ENCODE results near the gene AIG1. TPM values are rescaled to one million over a fixed set of nuclear protein-coding genes. Genes with fewer than 3 reads are reported as not detected.
A peak's percentile ranks its signal among the peaks of the same experiment; 100 is the strongest.

The AIG1 gene
- total RNA-seq, 2 donors from 2014 or later: 32.9 to 53.6 TPM

DNA sequence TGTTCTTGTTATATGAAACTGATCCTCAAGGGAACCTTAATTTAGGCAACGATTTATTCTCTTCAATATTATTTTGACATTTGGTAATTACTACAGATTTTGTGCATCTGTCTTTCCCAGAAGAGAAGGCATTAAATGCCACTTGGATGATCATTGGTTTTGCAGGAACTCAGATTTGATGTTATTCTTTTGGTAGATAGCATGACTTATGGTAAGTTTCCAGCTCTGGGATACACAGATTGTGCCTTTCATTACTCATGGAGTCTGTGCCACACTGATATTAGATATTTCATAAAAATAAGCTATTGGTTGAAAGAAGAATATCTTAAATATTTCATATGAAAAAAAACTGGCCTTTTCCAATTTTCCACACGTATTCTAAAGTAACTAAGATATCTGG lies 120.1 kb downstream of the AIG1 start:
- H3K27me3 ChIP-seq (replicated peaks; ENCODE audit: insufficient read depth): no peaks in the 10 kb centered on the region
- no peak for ATAC-seq (ENCODE audit: insufficient number of reproducible peaks, low FRiP score, low read depth)
- H3K9me3 ChIP-seq: no peaks in the 10 kb centered on the region
- peak overlapping the region; percentile 48 for H3K4me3 ChIP-seq
- H3K27ac ChIP-seq: peak overlapping the region in 1 of 2 donors; percentile 41
- TF ChIP-seq, protein P1, sequence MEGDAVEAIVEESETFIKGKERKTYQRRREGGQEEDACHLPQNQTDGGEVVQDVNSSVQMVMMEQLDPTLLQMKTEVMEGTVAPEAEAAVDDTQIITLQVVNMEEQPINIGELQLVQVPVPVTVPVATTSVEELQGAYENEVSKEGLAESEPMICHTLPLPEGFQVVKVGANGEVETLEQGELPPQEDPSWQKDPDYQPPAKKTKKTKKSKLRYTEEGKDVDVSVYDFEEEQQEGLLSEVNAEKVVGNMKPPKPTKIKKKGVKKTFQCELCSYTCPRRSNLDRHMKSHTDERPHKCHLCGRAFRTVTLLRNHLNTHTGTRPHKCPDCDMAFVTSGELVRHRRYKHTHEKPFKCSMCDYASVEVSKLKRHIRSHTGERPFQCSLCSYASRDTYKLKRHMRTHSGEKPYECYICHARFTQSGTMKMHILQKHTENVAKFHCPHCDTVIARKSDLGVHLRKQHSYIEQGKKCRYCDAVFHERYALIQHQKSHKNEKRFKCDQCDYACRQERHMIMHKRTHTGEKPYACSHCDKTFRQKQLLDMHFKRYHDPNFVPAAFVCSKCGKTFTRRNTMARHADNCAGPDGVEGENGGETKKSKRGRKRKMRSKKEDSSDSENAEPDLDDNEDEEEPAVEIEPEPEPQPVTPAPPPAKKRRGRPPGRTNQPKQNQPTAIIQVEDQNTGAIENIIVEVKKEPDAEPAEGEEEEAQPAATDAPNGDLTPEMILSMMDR (IDR thresholded peaks at IDR 0.05): no peak
- peaks cover 9 to 20% of the 10 kb centered on the region in 2 donors for H3K4me1 ChIP-seq (ENCODE audit: control insufficient read depth in 1 of 2, low read depth in 2 of 2)
- no peaks in the 10 kb centered on the region for H3K36me3 ChIP-seq
- DNase-seq (ENCODE audit: low spot score): no peak

DNA sequence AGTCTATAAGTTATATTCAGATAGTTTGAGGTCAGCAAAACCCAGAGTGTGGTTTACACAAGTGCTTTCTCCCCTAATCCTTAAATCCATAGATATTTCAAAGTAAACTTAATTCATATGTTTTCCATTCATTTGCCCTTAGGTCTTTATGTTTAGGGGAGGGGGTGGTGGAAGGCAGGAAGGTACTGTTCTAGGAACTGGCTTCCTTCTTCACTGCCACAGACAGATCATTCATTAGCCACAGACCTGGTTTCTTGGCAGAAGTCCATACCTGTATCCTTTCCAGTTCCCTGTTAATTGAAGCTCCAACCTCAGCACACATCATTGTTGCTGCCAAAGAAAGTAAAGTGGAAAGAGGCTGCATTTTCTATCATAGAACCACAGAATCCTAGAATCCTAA lies 123.0 kb downstream of the AIG1 start:
- TF ChIP-seq, protein P1 (IDR thresholded peaks at IDR 0.05): no peak
- ATAC-seq (ENCODE audit: insufficient number of reproducible peaks, low FRiP score, low read depth) (no peak), DNase-seq (ENCODE audit: low spot score) (no peak)
- Histone ChIP-seq H3K4me1 (ENCODE audit: control insufficient read depth in 1 of 2, low read depth in 2 of 2) (peaks cover 9 to 31% of the 10 kb centered on the region in 2 donors), H3K27me3 (replicated peaks; ENCODE audit: insufficient read depth) (no peaks in the 10 kb centered on the region), H3K9me3 (no peaks in the 10 kb centered on the region), H3K27ac (no peak overlapping the region), H3K4me3 (no peak overlapping the region), H3K36me3 (no peaks in the 10 kb centered on the region)

DNA sequence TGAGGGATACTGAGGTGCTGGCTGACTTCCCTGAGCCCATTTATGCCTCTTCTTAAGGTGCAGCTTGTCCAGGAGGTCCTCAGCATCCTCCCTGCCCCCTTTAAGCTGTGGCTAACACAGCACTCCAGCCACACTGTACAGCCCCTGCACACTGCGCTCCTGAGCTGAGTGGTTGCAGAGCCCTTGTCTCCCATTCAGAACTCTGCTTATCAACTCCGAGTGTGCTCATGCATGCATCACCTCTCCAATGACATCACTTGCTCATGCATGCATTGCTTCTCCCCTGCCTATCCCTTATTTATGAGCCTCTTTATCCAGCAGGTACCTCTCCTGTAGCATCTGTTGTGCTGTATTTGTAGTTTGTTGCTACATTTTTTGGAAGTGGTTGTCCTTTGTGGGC lies 124.6 kb downstream of the AIG1 start:
- Histone ChIP-seq H3K27me3 (replicated peaks; ENCODE audit: insufficient read depth) (no peaks in the 10 kb centered on the region), H3K36me3 (no peaks in the 10 kb centered on the region), H3K4me3 (no peak overlapping the region), H3K9me3 (no peaks in the 10 kb centered on the region), H3K4me1 (ENCODE audit: control insufficient read depth in 1 of 2, low read depth in 2 of 2) (peaks cover 9 to 26% of the 10 kb centered on the region in 2 donors), H3K27ac (no peak overlapping the region)
- no peak for DNase-seq (ENCODE audit: low spot score)
- no peak for ATAC-seq (ENCODE audit: insufficient number of reproducible peaks, low FRiP score, low read depth)
- TF ChIP-seq, protein P1 (IDR thresholded peaks at IDR 0.05): no peak

DNA sequence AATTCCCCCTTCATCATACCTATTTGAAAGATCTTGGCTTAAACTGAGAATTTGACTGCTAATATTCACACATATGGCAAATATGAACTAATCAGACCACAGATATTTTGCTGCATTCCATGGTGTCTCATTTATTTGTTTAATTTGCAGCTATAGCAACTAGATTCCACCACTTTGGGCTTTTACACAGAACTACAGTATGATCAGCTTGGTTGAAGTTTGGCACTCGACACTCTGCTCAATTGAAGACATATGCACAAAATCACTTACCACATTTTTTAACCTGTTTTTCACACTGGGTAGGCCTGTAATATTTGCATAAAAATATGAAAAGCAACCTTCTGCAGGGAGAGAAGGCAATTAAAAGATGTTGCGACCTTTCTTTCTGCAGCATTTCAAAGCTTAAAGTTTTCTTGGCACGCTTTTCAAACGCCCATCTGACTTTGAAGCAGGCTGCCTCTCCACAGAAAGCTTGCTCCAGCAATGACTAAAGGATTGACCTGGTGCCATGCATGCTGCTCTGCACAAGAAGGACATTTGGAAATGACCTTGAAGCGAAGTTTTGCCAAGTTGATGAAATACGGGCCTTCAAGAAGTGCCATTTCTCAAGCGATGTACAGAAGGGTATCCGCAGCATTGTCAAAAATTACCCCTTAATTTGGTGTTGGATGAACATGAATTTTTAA lies 126.7 kb downstream of the AIG1 start:
- TF ChIP-seq, protein P1 (IDR thresholded peaks at IDR 0.05): no peak
- Histone ChIP-seq H3K9me3 (no peaks in the 10 kb centered on the region), H3K4me1 (ENCODE audit: control insufficient read depth in 1 of 2, low read depth in 2 of 2) (peaks cover 0 to 11% of the 10 kb centered on the region in 2 donors), H3K4me3 (no peak overlapping the region), H3K27me3 (replicated peaks; ENCODE audit: insufficient read depth) (no peaks in the 10 kb centered on the region), H3K36me3 (no peaks in the 10 kb centered on the region), H3K27ac (no peak overlapping the region)
- no peak for DNase-seq (ENCODE audit: low spot score)
- ATAC-seq (ENCODE audit: insufficient number of reproducible peaks, low FRiP score, low read depth): no peak

DNA sequence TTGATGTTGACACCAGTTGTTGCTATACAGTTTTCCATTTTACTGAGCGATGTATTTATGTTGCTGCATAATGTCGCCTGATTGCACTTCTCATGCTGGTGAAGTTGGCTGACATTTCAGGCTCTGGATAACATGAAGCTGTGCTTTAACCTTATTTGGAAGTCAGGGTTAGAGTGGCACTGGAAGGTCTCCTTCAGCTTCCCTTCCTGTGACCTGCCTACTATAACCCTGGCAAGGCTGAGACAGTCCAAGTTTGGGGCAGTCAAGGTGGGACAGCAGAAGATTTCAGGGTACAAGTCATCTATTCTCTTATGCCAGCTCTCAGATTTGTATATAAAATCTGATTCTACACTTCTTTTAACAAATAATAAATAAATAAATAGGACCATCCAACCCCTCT lies 127.6 kb downstream of the AIG1 start:
- no peak for DNase-seq (ENCODE audit: low spot score)
- peaks cover 0 to 11% of the 10 kb centered on the region in 2 donors for H3K4me1 ChIP-seq (ENCODE audit: control insufficient read depth in 1 of 2, low read depth in 2 of 2)
- H3K9me3 ChIP-seq: no peaks in the 10 kb centered on the region
- no peaks in the 10 kb centered on the region for H3K27me3 ChIP-seq (replicated peaks; ENCODE audit: insufficient read depth)
- H3K36me3 ChIP-seq: no peaks in the 10 kb centered on the region
- no peak overlapping the region for H3K27ac ChIP-seq
- H3K4me3 ChIP-seq: no peak overlapping the region
- ATAC-seq (ENCODE audit: insufficient number of reproducible peaks, low FRiP score, low read depth): no peak
- TF ChIP-seq, protein P1 (IDR thresholded peaks at IDR 0.05): no peak

Measured in thoracic aorta (tissue), 2 donors.